ENCODE results near the gene NMS.
"Not testable (repeated sequence)": the region's sequence is repeated elsewhere in the genome, so short reads cannot be mapped to it uniquely, and the experiment has no call there.

Gene NMS

GRCh38 chr2:100453853-100454252, 16.4 kb upstream of the NMS start:
- Mint-ChIP-seq H3K9me3 (peaks cover 16% of the 10 kb centered on the region), H3K27me3 (peaks cover 3% of the 10 kb centered on the region), H3K4me1 (no peaks in the 10 kb centered on the region), H3K4me3 (no peak overlapping the region), H3K27ac (no peak overlapping the region), H3K36me3 (no peaks in the 10 kb centered on the region)
- no peak for DNase-seq
- CTCF ChIA-PET, result interaction anchor here (0.6 kb wide), 1 partner anchor 10 kb away, joined by 3 read pairs; no protein-coding TSS in a partner anchor

- H3K27me3 Mint-ChIP-seq, H3K4me3 Mint-ChIP-seq, CTCF ChIA-PET, H3K27ac Mint-ChIP-seq, DNase-seq, H3K36me3 Mint-ChIP-seq, H3K4me1 Mint-ChIP-seq: not testable (repeated sequence)
- peaks cover 19% of the 10 kb centered on the region for H3K9me3 Mint-ChIP-seq
Observed at GRCh38 chr2:100456357-100456756, 13.9 kb upstream of the NMS start.

- CTCF ChIA-PET, result no interaction called here
- peaks cover 8% of the 10 kb centered on the region for H3K27me3 Mint-ChIP-seq
- no peaks in the 10 kb centered on the region for H3K4me1 Mint-ChIP-seq
- peaks cover 15% of the 10 kb centered on the region for H3K9me3 Mint-ChIP-seq
- no peak overlapping the region for H3K27ac Mint-ChIP-seq
- H3K36me3 Mint-ChIP-seq, result no peaks in the 10 kb centered on the region
- no peak overlapping the region for H3K4me3 Mint-ChIP-seq
- no peak for DNase-seq
Observed at GRCh38 chr2:100460904-100461530, 9.3 kb upstream of the NMS start.

GRCh38 chr2:100470898-100471514, 724 bp downstream of the NMS start:
- CTCF ChIA-PET, result no interaction called here
- peak; percentile 35 for DNase-seq
- no peaks in the 10 kb centered on the region for H3K36me3 Mint-ChIP-seq
- H3K27ac Mint-ChIP-seq, result no peak overlapping the region
- H3K4me1 Mint-ChIP-seq, result no peaks in the 10 kb centered on the region
- H3K4me3 Mint-ChIP-seq, result no peak overlapping the region
- H3K27me3 Mint-ChIP-seq, result peaks cover 11% of the 10 kb centered on the region
- H3K9me3 Mint-ChIP-seq, result no peaks in the 10 kb centered on the region

GRCh38 chr2:100476606-100477005, 6.3 kb downstream of the NMS start:
- Mint-ChIP-seq H3K27ac (no peak overlapping the region), H3K9me3 (no peaks in the 10 kb centered on the region), H3K36me3 (no peaks in the 10 kb centered on the region), H3K4me1 (no peaks in the 10 kb centered on the region), H3K27me3 (peaks cover 4% of the 10 kb centered on the region), H3K4me3 (no peak overlapping the region)
- DNase-seq, result no peak
- CTCF ChIA-PET, result no interaction called here

- Mint-ChIP-seq H3K4me3 (no peak overlapping the region), H3K9me3 (no peaks in the 10 kb centered on the region), H3K4me1 (no peaks in the 10 kb centered on the region), H3K36me3 (no peaks in the 10 kb centered on the region), H3K27ac (no peak overlapping the region), H3K27me3 (peaks cover 8% of the 10 kb centered on the region)
- CTCF ChIA-PET, result no interaction called here
- no peak for DNase-seq
Observed at GRCh38 chr2:100482741-100483140, 12.5 kb downstream of the NMS start.

GRCh38 chr2:100483895-100484294, 13.6 kb downstream of the NMS start:
- no peak overlapping the region for H3K27ac Mint-ChIP-seq
- no peak overlapping the region for H3K4me3 Mint-ChIP-seq
- CTCF ChIA-PET, result no interaction called here
- no peaks in the 10 kb centered on the region for H3K36me3 Mint-ChIP-seq
- H3K27me3 Mint-ChIP-seq, result peaks cover 8% of the 10 kb centered on the region
- H3K4me1 Mint-ChIP-seq, result no peaks in the 10 kb centered on the region
- DNase-seq, result no peak
- H3K9me3 Mint-ChIP-seq, result no peaks in the 10 kb centered on the region

- CTCF ChIA-PET, result no interaction called here
- H3K9me3 Mint-ChIP-seq, result no peaks in the 10 kb centered on the region
- H3K27me3 Mint-ChIP-seq, result peaks cover 6% of the 10 kb centered on the region
- H3K36me3 Mint-ChIP-seq, result no peaks in the 10 kb centered on the region
- H3K4me3 Mint-ChIP-seq, result no peak overlapping the region
- DNase-seq, result no peak
- no peak overlapping the region for H3K27ac Mint-ChIP-seq
- H3K4me1 Mint-ChIP-seq, result no peaks in the 10 kb centered on the region
Observed at GRCh38 chr2:100484390-100484789, 14.1 kb downstream of the NMS start.

GRCh38 chr2:100485396-100485795, 15.1 kb downstream of the NMS start:
- peaks cover 3% of the 10 kb centered on the region for H3K27me3 Mint-ChIP-seq
- H3K4me3 Mint-ChIP-seq, result no peak overlapping the region
- H3K4me1 Mint-ChIP-seq, result no peaks in the 10 kb centered on the region
- no peaks in the 10 kb centered on the region for H3K36me3 Mint-ChIP-seq
- H3K27ac Mint-ChIP-seq, result no peak overlapping the region
- no peaks in the 10 kb centered on the region for H3K9me3 Mint-ChIP-seq
- CTCF ChIA-PET, result no interaction called here
- no peak for DNase-seq

GRCh38 chr2:100494712-100495111, 24.4 kb downstream of the NMS start:
- H3K27ac Mint-ChIP-seq, result no peak overlapping the region
- no peaks in the 10 kb centered on the region for H3K4me1 Mint-ChIP-seq
- H3K9me3 Mint-ChIP-seq, result no peaks in the 10 kb centered on the region
- no peaks in the 10 kb centered on the region for H3K36me3 Mint-ChIP-seq
- DNase-seq, result no peak
- no peak overlapping the region for H3K4me3 Mint-ChIP-seq
- peaks cover 6% of the 10 kb centered on the region for H3K27me3 Mint-ChIP-seq
- CTCF ChIA-PET, result interaction anchor here (0.7 kb wide), 1 partner anchor 32 kb away, joined by 4 read pairs; no protein-coding TSS in a partner anchor

- H3K27ac Mint-ChIP-seq, result no peak overlapping the region
- H3K4me3 Mint-ChIP-seq, result no peak overlapping the region
- H3K9me3 Mint-ChIP-seq, result peaks cover 11% of the 10 kb centered on the region
- peaks cover 4% of the 10 kb centered on the region for H3K27me3 Mint-ChIP-seq
- no peaks in the 10 kb centered on the region for H3K36me3 Mint-ChIP-seq
- CTCF ChIA-PET, result no interaction called here
- no peak for DNase-seq
- H3K4me1 Mint-ChIP-seq, result no peaks in the 10 kb centered on the region
Observed at GRCh38 chr2:100502782-100503181, 32.5 kb downstream of the NMS start.

- Mint-ChIP-seq H3K27me3 (peaks cover 4% of the 10 kb centered on the region), H3K4me3 (no peak overlapping the region), H3K36me3 (no peaks in the 10 kb centered on the region), H3K9me3 (peaks cover 18% of the 10 kb centered on the region), H3K27ac (no peak overlapping the region), H3K4me1 (no peaks in the 10 kb centered on the region)
- no peak for DNase-seq
- CTCF ChIA-PET, result no interaction called here
Observed at GRCh38 chr2:100504542-100504941, 34.3 kb downstream of the NMS start.

GRCh38 chr2:100509066-100509465, 38.8 kb downstream of the NMS start:
- no peak overlapping the region for H3K27ac Mint-ChIP-seq
- H3K4me3 Mint-ChIP-seq, result no peak overlapping the region
- CTCF ChIA-PET, result no interaction called here
- no peak for DNase-seq
- peaks cover 4% of the 10 kb centered on the region for H3K27me3 Mint-ChIP-seq
- H3K9me3 Mint-ChIP-seq, result peaks cover 10% of the 10 kb centered on the region
- H3K36me3 Mint-ChIP-seq, result no peaks in the 10 kb centered on the region
- H3K4me1 Mint-ChIP-seq, result no peaks in the 10 kb centered on the region

- H3K4me1 Mint-ChIP-seq, result no peaks in the 10 kb centered on the region
- no peaks in the 10 kb centered on the region for H3K36me3 Mint-ChIP-seq
- H3K9me3 Mint-ChIP-seq, result no peaks in the 10 kb centered on the region
- no peak overlapping the region for H3K27ac Mint-ChIP-seq
- no peak for DNase-seq
- H3K4me3 Mint-ChIP-seq, result no peak overlapping the region
- H3K27me3 Mint-ChIP-seq, result peaks cover under 1% of the 10 kb centered on the region
- CTCF ChIA-PET, result no interaction called here
Observed at GRCh38 chr2:100513650-100514049, 43.4 kb downstream of the NMS start.

GRCh38 chr2:100517556-100517955, 47.3 kb downstream of the NMS start:
- H3K27me3 Mint-ChIP-seq, result peaks cover 4% of the 10 kb centered on the region
- CTCF ChIA-PET, result no interaction called here

More at GRCh38 chr2:100517556-100517955, 47.3 kb downstream of the NMS start:
- no peaks in the 10 kb centered on the region for H3K4me1 Mint-ChIP-seq
- no peak for DNase-seq
- H3K36me3 Mint-ChIP-seq, result no peaks in the 10 kb centered on the region
- no peak overlapping the region for H3K27ac Mint-ChIP-seq
- H3K9me3 Mint-ChIP-seq, result no peaks in the 10 kb centered on the region
- no peak overlapping the region for H3K4me3 Mint-ChIP-seq
